ENCODE results near the gene RPH3AL.

RPH3AL gene, protein sequence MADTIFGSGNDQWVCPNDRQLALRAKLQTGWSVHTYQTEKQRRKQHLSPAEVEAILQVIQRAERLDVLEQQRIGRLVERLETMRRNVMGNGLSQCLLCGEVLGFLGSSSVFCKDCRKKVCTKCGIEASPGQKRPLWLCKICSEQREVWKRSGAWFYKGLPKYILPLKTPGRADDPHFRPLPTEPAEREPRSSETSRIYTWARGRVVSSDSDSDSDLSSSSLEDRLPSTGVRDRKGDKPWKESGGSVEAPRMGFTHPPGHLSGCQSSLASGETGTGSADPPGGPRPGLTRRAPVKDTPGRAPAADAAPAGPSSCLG

DNA sequence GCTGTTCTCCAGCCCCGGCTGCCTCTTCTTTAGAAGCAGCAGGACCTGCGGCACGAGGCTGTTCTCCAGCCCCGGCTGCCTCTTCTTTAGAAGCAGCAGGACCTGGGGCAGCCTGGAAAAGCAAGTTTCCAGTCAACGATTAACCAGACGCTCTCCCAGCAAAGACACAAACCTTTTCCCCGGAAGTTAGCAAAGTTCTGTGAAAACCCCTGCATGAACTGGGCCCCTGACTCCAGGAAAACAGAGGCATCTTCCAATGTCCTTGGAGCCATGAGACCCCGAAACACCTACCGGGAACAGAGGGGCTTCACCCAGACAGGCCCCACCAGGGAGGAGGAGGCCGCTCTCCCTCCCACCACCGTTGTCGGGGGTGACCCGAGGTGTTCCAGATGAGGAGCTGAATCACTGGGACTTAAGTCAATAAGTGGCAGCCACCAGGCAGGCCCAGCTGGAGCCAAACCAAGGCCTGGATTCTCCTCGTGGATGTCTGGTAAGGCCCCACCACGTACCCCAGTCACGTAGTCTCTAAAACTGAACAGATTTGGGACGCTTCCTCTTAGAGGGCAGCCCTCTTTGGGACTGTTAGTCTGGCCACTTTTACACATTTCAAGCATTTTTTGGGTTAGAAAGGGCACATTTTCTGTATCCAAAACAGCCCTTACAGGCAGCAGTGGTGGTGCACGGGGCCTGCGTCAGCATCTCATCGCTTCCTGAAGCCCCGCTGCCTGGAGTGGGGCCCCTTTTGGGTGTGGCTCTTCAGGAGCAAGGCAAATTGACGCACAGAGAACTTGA is at the start of gene RPH3AL:
Gene RPH3AL (minus strand): TSS at position 387 of the 792 bp plus-strand sequence. CDS start 25,264 bp downstream, outside the sequence.
- DNase-seq (ENCODE audit: low read depth, low spot score): no peak

DNA sequence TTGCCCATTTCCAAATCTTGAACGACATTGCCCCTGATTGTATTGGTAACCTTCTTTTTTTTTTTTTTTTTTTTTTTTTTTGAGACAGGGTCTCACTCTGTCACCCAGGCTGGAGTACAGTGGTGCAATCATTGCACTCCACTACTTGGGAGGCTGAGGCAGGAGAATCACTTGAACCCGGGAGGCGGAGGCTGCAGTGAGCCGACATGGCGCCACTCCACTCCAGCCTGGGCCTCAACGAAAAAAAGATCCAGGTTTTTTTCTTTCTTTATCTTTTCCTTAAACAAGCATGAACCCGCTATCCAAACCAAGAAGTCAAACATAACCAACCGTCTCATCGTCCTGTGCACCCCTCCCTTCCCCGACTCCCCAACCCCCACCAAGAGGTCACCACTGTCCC is 47.6 kb upstream of the RPH3AL start:
- DNase-seq (ENCODE audit: low read depth, low spot score): no peak

DNA sequence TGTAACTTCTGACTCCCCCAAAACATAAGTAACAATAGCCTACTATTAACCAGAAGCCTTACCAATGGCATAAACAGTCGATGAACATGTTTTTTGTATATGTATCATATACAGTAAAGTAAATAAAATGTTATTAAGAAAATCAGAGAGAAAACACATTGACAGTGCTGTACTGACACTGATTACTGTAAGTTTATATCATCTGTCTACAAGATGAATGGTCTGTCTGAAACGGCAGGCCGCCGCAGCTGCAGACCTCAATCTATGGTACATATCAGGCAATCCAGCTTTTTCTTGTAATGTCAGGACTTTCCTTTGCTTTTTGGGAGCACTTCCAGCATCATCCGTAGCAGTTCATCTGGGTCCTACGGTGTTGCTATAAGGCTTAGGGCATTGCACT is 44.2 kb upstream of the RPH3AL start:
- no peak for DNase-seq (ENCODE audit: low read depth, low spot score)

DNA sequence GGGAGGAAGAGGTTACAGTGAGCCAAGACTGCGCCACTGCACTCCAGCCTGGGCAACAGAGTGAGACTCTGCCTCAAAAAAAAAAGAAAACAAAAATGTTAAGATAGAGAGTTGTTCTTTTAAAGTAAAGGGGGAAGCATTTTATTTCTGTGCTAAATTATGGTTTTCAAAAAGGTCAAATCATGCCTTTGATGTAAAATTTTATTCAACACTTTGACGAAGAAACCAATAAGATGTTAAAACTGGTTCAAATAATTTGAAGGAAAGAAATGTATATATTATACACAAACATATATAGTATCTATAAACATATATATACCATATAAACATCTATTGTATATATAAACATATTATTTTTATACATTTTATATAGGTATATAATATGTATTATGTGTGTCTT is 43.4 kb upstream of the RPH3AL start:
- DNase-seq (ENCODE audit: low read depth, low spot score): no peak

DNA sequence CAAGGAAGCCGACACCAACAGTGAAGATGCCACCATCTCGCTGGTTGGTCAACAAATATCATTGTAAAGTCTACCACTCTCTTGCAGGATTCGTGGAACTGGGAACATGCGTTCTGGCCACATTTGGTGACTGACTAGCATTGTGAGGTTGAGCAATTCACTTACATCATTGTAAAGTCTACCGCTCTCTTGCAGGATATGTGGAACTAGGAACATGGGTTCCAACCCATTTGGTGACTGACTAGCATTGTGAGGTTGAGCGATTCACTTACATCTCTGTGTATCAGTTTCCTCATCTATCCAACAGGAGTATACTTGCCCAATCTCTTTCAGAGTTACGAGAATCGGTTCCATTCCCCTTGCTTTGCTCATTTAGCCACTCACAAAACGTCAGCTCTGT is 42.6 kb upstream of the RPH3AL start:
- no peak for DNase-seq (ENCODE audit: low read depth, low spot score)

DNA sequence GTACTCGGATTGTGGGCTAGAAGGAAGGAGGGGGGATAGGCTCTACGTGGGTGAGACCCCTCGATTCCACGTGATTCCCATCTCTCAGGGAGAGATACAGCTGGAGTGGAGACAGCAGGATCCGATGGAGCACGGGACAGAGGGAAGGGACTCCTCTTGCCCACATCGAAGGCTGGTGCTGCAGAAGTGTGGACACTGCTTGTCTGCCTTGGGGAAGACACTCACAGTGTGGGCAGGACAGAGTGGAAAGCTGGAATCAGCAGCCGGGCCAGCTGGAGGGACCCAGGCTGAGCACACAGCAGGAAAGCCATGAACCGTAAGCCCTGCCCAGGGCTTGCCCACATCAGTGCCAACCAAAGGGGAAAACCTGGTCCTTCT is 42.1 kb upstream of the RPH3AL start:
- DNase-seq (ENCODE audit: low read depth, low spot score): no peak

DNA sequence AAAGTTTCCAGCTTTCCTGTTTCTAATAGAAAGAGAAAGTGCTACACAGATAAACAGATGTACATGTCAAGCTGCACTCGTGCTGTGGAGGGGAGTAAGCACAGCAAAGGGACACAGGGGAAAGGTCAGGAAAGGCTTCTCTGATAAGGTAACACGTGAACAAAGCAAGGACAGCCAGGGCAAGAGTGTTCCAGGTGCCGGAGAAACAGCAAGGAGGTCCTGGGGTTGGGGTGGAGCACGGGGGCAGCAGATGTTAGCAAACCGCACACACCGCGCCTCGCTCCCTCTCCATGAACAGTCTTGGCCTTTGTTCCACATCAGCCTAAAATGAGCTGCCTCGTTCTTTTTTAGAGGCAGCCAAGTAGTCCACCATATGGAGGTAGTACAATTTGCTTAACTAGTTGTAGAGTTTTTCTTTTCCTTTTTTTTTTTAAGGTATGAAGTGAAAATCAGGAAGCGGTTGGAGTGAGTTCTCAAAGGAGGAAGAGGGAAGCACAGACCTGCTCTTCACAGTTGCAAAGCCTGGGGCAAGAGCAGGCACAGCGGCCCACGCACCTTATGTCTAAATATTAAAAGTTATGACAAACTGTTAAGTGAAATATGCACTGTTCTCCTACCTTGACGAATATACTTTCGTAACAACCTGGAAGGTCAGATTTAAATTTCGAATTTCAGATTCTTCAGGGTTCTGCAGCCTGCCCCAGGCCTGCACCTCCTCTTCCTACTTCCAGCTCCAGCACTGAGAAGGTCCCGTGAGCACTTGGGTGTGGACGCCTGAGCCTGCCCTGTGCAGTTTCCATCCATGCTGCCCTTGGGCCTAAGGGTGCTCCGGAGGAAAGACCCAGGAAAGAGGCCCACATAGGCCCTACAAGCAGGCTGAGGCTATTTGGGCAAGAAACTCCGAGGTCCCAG is 41.5 kb upstream of the RPH3AL start:
- DNase-seq (ENCODE audit: low read depth, low spot score): no peak

DNA sequence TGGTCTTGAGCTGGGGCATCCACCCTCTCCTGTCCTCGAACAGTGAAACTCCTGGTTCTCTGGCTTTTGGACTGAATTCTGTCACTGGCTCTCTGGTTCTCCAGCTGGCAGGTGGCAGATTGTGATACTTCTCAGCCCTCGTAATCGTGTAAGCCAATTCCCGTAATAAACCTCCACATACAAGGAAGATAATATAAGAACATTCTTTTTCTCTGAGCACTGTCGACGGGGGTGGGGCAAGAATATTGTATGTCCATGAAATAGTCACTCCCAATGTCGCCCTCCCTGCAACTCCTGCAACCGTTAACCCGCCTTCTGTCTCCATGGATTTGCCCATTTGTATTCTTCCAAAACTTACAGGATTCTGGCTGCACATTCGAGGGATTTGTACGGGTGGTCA is 39.2 kb upstream of the RPH3AL start:
- DNase-seq (ENCODE audit: low read depth, low spot score): no peak

DNA sequence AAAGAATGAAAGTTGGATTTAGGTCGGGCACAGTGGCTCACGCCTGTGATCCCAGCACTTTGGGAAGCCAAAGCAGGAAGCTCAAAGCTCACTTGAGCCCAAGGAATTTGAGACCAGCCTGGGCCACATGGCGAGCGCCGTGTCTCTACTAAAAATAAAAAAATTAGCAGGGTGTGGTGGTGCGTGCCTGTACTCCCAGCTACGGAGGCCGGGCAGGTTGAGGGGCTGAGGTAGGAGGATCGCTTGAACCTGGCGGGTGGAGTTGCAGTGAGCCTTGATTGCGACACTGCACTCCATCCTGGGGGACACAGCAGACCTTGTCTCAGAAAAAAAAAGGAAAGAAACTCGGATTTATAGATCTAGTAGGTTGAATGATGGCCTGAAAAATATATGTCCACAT is 37.4 kb upstream of the RPH3AL start:
- no peak for DNase-seq (ENCODE audit: low read depth, low spot score)

DNA sequence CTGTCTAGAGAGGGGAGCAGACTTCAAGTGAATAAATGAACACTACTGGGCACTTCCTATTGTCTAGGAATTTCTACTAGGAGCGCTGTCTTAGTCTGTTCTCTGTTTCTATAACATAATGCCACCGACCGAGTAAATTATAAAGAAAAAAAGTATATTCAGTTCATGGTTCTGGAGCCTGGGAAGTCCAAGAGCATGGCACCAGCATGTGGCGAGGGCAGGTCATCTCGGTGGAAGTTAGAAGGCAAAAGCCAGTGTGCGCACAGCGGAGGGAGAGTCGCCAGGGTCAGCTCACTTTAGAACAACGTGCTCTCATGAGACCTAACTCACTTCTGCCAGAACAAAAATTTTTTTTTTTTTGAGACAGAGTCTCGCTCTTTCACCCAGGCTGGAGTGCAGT is 35.5 kb upstream of the RPH3AL start:
- no peak for DNase-seq (ENCODE audit: low read depth, low spot score)

DNA sequence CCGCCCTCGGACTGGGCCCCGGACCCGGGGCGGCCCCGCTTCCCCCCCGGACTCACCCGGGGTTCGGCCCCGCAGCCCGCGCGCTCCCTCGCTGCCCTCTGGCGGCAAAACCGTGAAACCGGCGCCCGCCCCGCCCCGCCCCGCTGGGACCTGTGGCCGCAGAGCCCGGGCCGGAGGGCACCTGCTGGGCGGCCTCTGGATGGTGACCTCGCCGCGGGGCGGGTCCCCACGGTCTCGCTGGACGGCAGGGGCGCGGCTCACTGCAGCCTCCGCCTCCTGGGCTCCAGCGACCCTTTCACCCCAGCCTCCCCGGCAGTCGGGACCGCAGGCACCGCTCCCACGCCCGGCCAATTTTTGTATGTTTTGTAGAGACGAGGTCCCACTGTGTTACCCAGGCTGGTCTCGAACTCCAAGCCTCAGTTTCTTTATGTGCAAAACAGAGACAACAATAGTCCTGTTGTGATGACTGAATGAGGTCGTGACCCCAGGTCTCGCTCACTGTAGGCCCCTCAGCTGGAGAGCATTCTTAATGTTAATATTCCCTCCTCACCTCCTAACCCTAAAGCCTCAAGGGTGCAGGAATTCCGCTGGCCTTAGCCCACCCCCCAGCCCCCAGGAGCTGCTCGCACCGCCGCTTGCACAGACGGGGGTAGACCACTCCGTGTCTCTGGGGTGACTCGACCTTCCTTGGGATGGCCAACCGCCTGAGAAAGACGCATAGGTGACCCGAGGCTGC is 33.7 kb upstream of the RPH3AL start:
- DNase-seq (ENCODE audit: low read depth, low spot score): no peak

DNA sequence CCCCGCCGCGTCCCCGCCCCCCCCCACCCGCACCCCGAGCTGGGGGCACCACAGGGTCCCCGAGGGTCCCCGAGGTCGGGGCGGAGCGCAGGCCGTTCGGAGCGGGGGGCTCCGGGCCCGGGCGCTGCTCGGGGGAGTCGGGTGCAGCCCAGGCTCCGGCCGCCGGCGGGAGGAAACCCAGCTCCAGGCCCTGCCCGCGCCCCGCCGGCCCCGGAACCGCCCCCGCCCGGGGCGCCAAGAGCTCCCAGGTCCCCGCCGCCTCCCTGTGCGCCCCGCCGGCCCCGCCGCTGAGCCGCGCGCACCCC is 33.2 kb upstream of the RPH3AL start:
- DNase-seq (ENCODE audit: low read depth, low spot score): no peak

DNA sequence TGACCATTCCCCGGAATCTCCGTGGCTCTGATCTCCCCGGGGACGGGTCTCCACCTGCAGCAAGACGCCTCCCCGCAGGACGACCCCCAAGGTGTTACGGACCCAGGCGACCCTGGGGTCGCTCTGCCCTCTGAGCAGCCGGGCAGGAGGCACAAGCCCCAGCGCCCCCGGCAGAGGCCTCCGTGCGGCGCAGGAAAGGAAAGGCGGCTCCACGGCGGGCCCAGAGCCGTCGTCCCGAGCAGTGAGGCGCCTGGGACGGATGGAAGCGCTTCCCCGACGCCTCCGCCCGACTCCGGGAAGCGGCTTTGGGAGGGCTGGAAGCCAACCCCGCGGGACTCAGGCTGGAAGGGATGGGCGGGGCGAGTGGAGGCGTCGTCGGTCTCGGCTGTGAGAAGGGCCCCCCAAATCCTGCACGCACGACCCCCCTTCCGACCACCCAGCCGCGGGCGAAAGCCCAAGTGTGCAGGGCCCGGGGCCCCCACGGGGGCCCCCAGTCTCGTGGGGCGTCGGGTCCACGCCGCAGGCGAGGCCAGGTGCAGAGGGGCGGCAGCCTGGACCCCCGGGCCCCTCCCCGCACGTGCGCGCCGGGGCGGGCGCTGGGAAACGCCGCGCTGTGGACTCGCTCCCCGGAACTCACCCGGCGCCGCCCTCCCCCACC is 32.7 kb upstream of the RPH3AL start:
- DNase-seq (ENCODE audit: low read depth, low spot score): no peak

DNA sequence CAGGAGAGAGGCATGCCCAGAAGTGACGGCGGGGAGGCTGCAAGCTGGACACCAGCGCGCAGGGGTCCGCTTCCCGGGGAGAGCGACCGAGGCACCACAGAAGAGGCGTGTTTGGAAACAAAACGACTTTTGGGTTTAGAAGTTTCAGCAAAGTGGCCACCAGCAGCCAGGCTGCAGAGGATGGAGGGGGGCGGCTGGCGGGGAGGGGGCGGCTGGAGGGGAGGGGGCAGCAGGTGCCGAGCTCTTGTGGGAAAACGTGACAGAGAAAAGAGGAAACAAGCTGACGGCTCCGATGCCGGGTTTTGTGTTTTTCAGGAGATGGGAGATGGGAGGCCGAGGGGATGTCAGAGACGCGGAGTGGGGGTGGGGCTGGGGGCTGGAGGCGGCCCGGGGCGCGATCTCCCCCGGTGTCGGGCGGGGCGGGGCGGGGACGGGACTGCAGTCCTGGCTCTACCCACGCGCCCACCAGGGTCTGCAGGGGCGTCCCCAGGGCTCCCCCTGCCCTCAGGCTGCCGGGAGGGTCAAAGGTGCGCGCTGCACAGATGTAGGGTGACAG is 32.1 kb upstream of the RPH3AL start:
- no peak for DNase-seq (ENCODE audit: low read depth, low spot score)

DNA sequence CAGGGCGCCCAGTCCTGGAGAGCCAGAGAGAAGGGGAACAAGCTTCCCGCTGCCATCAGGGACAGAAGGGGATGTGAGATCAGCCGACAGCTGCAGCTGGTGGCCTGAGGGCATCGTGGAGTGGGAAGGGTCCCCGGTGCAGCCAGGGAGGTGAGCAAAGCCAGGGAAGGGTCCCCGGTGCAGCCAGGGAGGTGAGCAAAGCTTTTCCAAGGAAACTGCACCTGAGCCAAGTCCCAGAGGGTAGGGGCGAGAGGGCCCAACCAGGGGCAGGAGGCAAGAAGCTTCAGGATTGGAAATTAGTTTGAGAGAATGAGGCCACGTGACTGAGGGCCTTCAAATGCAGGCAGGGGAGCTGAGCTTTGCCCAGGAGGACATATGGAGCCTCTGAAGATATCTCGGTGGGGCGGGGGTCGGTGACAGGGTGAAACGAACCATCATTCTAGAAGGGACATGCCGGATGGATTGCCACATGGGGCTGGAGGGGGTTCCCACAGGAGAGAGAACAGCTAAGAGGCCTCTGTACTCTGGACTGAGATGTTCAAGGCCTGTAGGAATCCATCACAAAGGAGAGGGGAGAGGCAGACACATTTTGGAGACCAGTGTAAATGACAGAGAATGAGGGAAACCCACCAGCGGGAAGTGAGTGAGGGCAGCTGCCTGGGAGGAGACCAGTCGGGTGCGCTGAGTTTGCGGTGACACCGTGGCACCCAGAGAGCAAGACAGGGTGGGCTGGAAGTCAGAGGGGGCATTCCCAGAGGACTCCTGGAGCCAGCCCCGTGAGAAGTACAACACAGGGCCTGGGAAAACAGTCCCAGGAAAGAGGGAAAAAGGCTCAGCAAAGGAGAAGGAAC is 31.4 kb upstream of the RPH3AL start:
- DNase-seq (ENCODE audit: low read depth, low spot score): no peak

DNA sequence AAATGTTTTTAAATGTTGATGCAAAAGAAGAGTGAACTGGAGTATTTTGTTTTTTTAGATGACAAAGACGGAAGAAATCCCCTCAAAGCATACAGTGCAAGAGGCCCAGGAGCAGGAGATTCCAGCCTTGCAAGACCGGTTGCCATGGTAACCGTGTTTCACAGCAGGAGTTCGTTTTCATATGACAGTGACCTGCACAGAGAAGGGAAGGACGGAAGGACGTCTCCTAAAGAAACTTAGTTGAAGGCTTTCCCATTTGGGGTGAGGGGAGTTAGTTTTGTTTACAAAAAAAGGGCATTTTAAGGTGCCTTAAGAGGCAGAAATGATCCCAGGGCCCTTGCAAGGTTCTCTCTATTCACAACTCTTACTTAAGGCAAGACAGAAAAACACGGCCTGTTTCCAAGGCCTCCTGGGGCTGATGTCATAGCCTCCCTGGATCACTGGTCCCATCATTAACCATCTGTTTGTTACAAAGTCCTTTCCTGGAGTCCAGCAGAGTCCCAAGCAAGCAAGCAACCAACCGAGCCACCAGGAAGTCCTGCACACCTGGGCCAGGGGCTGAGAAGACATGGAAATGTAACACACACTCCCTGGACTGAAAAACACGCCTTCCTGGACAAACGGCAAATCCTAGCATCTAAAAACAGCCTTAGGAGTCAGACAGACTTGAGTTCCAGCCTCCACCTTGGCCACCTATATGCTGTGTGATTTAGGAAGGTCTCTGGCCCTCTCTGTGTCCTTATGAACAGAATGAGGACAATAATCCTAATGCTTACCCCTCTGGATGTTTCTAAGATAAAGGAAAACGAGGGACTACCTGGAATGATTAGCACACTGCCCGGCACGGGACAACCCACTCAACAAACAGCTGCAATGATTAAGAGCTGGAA is 30.3 kb upstream of the RPH3AL start:
- DNase-seq (ENCODE audit: low read depth, low spot score): peak; percentile 7

DNA sequence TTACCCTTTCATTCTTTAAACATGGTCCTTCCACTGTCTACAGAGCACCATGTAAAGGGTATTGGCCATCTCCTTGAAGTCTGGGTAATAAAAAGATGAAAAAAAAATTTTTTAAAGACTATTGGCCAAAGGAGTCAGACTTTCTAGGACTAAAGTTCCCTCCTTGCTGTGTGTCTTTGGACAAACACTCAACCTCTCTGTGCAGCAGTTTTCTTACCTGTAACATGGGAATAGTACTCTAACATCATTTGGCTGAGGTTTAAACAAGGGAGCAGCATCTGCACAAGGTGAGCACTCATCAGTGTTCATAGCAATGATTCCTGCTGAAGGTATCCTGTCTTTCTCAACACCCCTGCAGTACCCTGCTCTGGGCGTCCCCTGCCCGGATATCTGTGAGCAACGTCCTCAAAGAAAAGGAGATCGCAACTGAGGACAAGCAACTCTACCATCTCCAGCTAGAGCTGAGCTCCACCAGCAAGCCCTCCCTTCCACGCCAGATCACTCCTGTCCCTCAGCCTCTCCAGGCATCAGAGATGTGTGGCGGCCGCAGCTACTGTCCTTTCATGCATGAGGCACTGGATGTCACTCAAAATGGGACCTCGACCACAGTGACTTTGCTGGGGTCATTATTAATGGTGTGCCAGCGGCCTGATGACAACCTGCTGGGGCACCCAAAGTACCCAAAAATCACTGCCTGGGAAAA is 29.5 kb upstream of the RPH3AL start:
- no peak for DNase-seq (ENCODE audit: low read depth, low spot score)

DNA sequence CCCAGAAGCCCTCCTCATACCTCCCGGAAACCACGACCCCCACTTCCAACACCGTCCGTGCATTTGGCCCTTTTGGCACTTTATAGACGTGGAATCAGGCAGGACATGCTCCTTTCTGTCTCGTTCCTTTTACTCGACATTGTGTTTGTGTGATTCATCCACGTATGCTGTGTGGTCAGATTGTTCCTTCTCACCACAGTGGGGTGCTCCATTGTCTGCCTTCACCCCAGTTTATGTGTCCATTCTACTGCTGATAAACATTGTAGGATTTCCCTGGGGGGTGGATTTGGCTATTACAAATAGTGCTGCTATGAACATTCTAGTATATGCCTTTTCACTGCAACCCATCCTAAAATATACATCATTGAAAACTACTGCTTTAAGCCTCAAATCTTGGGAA is 28.9 kb upstream of the RPH3AL start:
- no peak for DNase-seq (ENCODE audit: low read depth, low spot score)
